Posterior vena cava (tissue), 2 donors: Measurements from ENCODE around the gene KCNQ1OT1. TPM values are rescaled to one million over a fixed set of nuclear protein-coding genes. Genes with fewer than 3 reads are reported as not detected.

ENCODE experiments used
- DNase-seq: peaks from one replicate; pipeline ENCODE4 v3.0.0-alpha.2; 2020; ENCODE audit warnings: low spot score
- intact Hi-C, 2 donors: fragments of 100-400 bp; cut with DNase I; formaldehyde crosslinking; loops; one replicate each; pipeline versions ENCODE4 v1.14.1 to v1.14.2; 2022 to 2023
- total RNA-seq, 2 donors: library from RNA; stranded (reverse); fragmentation: NEBNext Ultra II Directional; extraction: Animal tissue kit (Norgen Biotek cat#: 25700); gene quantifications; one replicate each; pipeline ENCODE4 v1.2.1, GENCODE V29; 2021
- donor health status: DM: yes; HTN: yes; CAD: no.
- donor health status: DM: yes; HTN: yes; CAD: no.

The KCNQ1OT1 gene
- total RNA-seq, 2 donors from 2014 or later = 1.8 to 3.5 TPM

- intact Hi-C loops = no loop called here
- no peak for DNase-seq
Observed at GRCh38 chr11:2683806-2684205, 16.0 kb downstream of the KCNQ1OT1 start.

GRCh38 chr11:2681408-2682145, 18.2 kb downstream of the KCNQ1OT1 start:
- no peak for DNase-seq

GRCh38 chr11:2679011-2679676, 20.6 kb downstream of the KCNQ1OT1 start:
- peak; percentile 61 for DNase-seq
- intact Hi-C loops = no loop called here

More at GRCh38 chr11:2681408-2682145, 18.2 kb downstream of the KCNQ1OT1 start:
- intact Hi-C loops = no loop called here

- intact Hi-C loops = no loop called here
- no peak for DNase-seq
Observed at GRCh38 chr11:2678396-2678795, 21.4 kb downstream of the KCNQ1OT1 start.

- intact Hi-C loops = no loop called here
- DNase-seq = no peak
Observed at GRCh38 chr11:2677127-2677526, 22.7 kb downstream of the KCNQ1OT1 start.

GRCh38 chr11:2675540-2675939, 24.3 kb downstream of the KCNQ1OT1 start:
- DNase-seq = peak; percentile 19
- intact Hi-C loops = no loop called here

GRCh38 chr11:2674658-2675131, 25.1 kb downstream of the KCNQ1OT1 start:
- intact Hi-C loops = no loop called here
- DNase-seq = peak; percentile 77

- DNase-seq = peak; percentile 53
- intact Hi-C loops = no loop called here
Observed at GRCh38 chr11:2673871-2674471, 25.8 kb downstream of the KCNQ1OT1 start.

GRCh38 chr11:2673250-2673610, 26.6 kb downstream of the KCNQ1OT1 start:
- intact Hi-C loops = no loop called here

GRCh38 chr11:2672553-2673249, 27.1 kb downstream of the KCNQ1OT1 start:
- intact Hi-C loops = no loop called here
- DNase-seq = no peak

More at GRCh38 chr11:2673250-2673610, 26.6 kb downstream of the KCNQ1OT1 start:
- no peak for DNase-seq

- peak; percentile 55 for DNase-seq
- intact Hi-C loops = no loop called here
Observed at GRCh38 chr11:2671748-2672147, 28.0 kb downstream of the KCNQ1OT1 start.

- intact Hi-C loops = no loop called here
Observed at GRCh38 chr11:2670541-2671100, 29.2 kb downstream of the KCNQ1OT1 start.

GRCh38 chr11:2669634-2670469, 29.9 kb downstream of the KCNQ1OT1 start:
- intact Hi-C loops = loop anchor here in 1 of 2 donors (1.0 kb wide), 1 partner anchor 22 kb away; no protein-coding TSS in a partner anchor
- peak; percentile 48 for DNase-seq

More at GRCh38 chr11:2670541-2671100, 29.2 kb downstream of the KCNQ1OT1 start:
- DNase-seq = peak; percentile 48

- intact Hi-C loops = loop anchor here in 1 of 2 donors (1.0 kb wide), 1 partner anchor 23 kb away; no protein-coding TSS in a partner anchor
- no peak for DNase-seq
Observed at GRCh38 chr11:2668876-2669275, 30.9 kb downstream of the KCNQ1OT1 start.

- intact Hi-C loops = no loop called here
- DNase-seq = peak; percentile 30
Observed at GRCh38 chr11:2667940-2668339, 31.9 kb downstream of the KCNQ1OT1 start.

GRCh38 chr11:2666828-2667570, 32.8 kb downstream of the KCNQ1OT1 start:
- DNase-seq = peak; percentile 76
- intact Hi-C loops = no loop called here

- intact Hi-C loops = no loop called here
- peak; percentile 72 for DNase-seq
Observed at GRCh38 chr11:2666401-2666741, 33.4 kb downstream of the KCNQ1OT1 start.
